Regular cardiac myocyte (primary cell): ENCODE data around the gene RAB39A. TPM values are rescaled to one million over a fixed set of nuclear protein-coding genes. Genes with fewer than 3 reads are reported as not detected.

Source experiments
- total RNA-seq: library from RNA; depleted of rRNA; stranded (reverse); fragments of >200 nt; gene quantifications from 2 replicates; pipeline ENCODE4 v1.2.3, GENCODE V29; 2014

Gene RAB39A, protein sequence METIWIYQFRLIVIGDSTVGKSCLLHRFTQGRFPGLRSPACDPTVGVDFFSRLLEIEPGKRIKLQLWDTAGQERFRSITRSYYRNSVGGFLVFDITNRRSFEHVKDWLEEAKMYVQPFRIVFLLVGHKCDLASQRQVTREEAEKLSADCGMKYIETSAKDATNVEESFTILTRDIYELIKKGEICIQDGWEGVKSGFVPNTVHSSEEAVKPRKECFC
- under 0.01 TPM in 1 of 2 replicates, not detected in the other for total RNA-seq

DNA sequence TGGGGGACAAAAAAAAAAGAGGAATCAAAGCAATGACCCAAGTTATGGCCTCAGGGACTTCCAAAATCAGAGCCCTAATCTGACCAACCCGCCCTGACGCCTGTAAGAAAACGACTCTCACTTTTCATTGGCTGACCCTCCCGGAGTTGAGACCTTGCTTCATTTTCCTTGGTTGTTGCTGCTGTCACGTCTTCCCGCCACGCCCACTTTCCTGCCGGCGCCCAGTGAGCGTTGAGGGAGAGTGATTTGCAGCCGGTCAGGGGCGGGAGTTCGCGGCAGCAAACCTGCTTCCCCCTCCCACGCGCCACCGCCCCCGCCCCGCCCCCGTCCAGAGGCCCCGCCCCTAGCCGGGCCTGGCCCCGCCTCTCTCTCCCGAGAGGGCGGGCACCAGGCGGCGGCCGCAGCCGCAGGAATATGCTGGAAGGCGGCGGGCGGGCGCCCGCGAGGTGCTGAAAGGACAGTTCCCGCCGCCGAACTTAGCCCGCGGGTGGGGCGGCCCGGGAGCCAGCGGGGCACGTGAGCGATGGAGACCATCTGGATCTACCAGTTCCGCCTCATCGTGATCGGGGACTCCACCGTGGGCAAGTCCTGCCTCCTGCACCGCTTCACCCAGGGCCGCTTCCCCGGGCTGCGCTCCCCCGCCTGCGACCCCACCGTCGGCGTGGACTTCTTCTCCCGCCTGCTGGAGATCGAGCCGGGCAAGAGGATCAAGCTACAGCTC, at the start of gene RAB39A:
TSS of gene RAB39A (plus strand) at position 403 of the 721 bp plus-strand sequence. CDS start at position 524, 121 bp downstream.

GRCh38 chr11:108008656-108009496, 80.6 kb downstream of the RAB39A start, which contains the start of gene CUL5:
Gene CUL5, plus strand, starts transcription at chr11:108008898. Its CDS starts 451 bp downstream, at chr11:108009349.

Other genes starting within 250 kb of the RAB39A start
- gene SLN, start 216.4 kb upstream of the RAB39A start, total RNA-seq, result 4.5 TPM in 1 of 2 replicates, not detected in the other
- gene SLC35F2, start 69.7 kb upstream of the RAB39A start, total RNA-seq, result 19.4 and 20.5 TPM in 2 replicates
- gene CUL5, start 80.5 kb downstream of the RAB39A start, total RNA-seq, result 35.8 and 38.9 TPM in 2 replicates
- gene ACAT1, start 193.1 kb downstream of the RAB39A start, total RNA-seq, result 71.0 and 75.9 TPM in 2 replicates